ENCODE measurements around the gene ADSS2. TPM values are rescaled to one million over a fixed set of nuclear protein-coding genes. Genes with fewer than 3 reads are reported as not detected.

The ADSS2 gene
- total RNA-seq, 1 experiment from 2014 or later: 73.9 TPM

- Histone ChIP-seq H3K4me1 (peaks cover 31% of the 10 kb centered on the region), H3K27me3 (replicated peaks; ENCODE audit: control insufficient read depth, insufficient read depth, low read length) (no peaks in the 10 kb centered on the region), H3K9me3 (no peaks in the 10 kb centered on the region), H3K4me3 (ENCODE audit: low read depth, low read length) (no peak overlapping the region), H3K36me3 (ENCODE audit: control insufficient read depth, insufficient read depth, low read length) (no peaks in the 10 kb centered on the region)
- Mint-ChIP-seq H3K4me1 (ENCODE audit: low read depth, unreplicated experiment) (peaks cover 29% of the 10 kb centered on the region), H3K9me3 (ENCODE audit: unreplicated experiment) (no peaks in the 10 kb centered on the region), H3K36me3 (ENCODE audit: insufficient read depth, unreplicated experiment) (peaks cover 15% of the 10 kb centered on the region), H3K27me3 (ENCODE audit: insufficient read depth, unreplicated experiment) (no peaks in the 10 kb centered on the region), H3K4me3 (ENCODE audit: unreplicated experiment) (no peak overlapping the region), H3K27ac (ENCODE audit: unreplicated experiment) (no peak overlapping the region)
- no peak for DNase-seq
- BruUV-seq (replicated peaks): no TSS peak
- intact Hi-C loops (cut with micrococcal nuclease; ENCODE audit: unreplicated experiment): no loop called here
- ChIA-PET CTCF (no interaction called here), POLR2A (no interaction called here)
- no peak for TF ChIP-seq CTCF (IDR thresholded peaks at IDR 0.05; ENCODE audit: insufficient read depth in 1 of 2, low read depth in 1 of 2, low read length in 1 of 2, severe bottlenecking in 1 of 2, unreplicated experiment in 1 of 2)
These were observed 8.9 kb downstream of the ADSS2 start for GRCh38 chr1:244442850-244443249.

GRCh38 chr1:244439391-244440032, 12.2 kb downstream of the ADSS2 start:
- Mint-ChIP-seq H3K36me3 (ENCODE audit: insufficient read depth, unreplicated experiment) (peaks cover 16% of the 10 kb centered on the region), H3K9me3 (ENCODE audit: unreplicated experiment) (no peaks in the 10 kb centered on the region), H3K27ac (ENCODE audit: unreplicated experiment) (no peak overlapping the region), H3K4me1 (ENCODE audit: low read depth, unreplicated experiment) (peaks cover 12% of the 10 kb centered on the region), H3K27me3 (ENCODE audit: insufficient read depth, unreplicated experiment) (no peaks in the 10 kb centered on the region), H3K4me3 (ENCODE audit: unreplicated experiment) (no peak overlapping the region)
- no TSS peak for BruUV-seq (replicated peaks)
- peaks cover 19% of the 10 kb centered on the region for H3K4me1 ChIP-seq
- no peaks in the 10 kb centered on the region for H3K9me3 ChIP-seq
- no peaks in the 10 kb centered on the region for H3K36me3 ChIP-seq (ENCODE audit: control insufficient read depth, insufficient read depth, low read length)
- DNase-seq: no peak
- intact Hi-C loops (cut with micrococcal nuclease; ENCODE audit: unreplicated experiment): no loop called here
- H3K27me3 ChIP-seq (replicated peaks; ENCODE audit: control insufficient read depth, insufficient read depth, low read length): no peaks in the 10 kb centered on the region
- ChIA-PET POLR2A (no interaction called here), CTCF (no interaction called here)
- no peak for TF ChIP-seq CTCF (IDR thresholded peaks at IDR 0.05; ENCODE audit: insufficient read depth in 1 of 2, low read depth in 1 of 2, low read length in 1 of 2, severe bottlenecking in 1 of 2, unreplicated experiment in 1 of 2)
- no peak overlapping the region for H3K4me3 ChIP-seq (ENCODE audit: low read depth, low read length)

GRCh38 chr1:244437086-244437468, 14.6 kb downstream of the ADSS2 start:
- no TSS peak for BruUV-seq (replicated peaks)
- 0 out of 2 replicates have a peak, but pooled peaks cover 1% of the 10 kb centered on the region for H3K36me3 ChIP-seq (ENCODE audit: control insufficient read depth, insufficient read depth, low read length)
- Mint-ChIP-seq H3K27ac (ENCODE audit: unreplicated experiment) (no peak overlapping the region), H3K4me3 (ENCODE audit: unreplicated experiment) (no peak overlapping the region), H3K4me1 (ENCODE audit: low read depth, unreplicated experiment) (peaks cover 12% of the 10 kb centered on the region), H3K36me3 (ENCODE audit: insufficient read depth, unreplicated experiment) (peaks cover 27% of the 10 kb centered on the region), H3K27me3 (ENCODE audit: insufficient read depth, unreplicated experiment) (no peaks in the 10 kb centered on the region), H3K9me3 (ENCODE audit: unreplicated experiment) (no peaks in the 10 kb centered on the region)
- POLR2A ChIA-PET: no interaction called here
- peaks cover 14% of the 10 kb centered on the region for H3K4me1 ChIP-seq
- H3K9me3 ChIP-seq: no peaks in the 10 kb centered on the region
- H3K4me3 ChIP-seq (ENCODE audit: low read depth, low read length): no peak overlapping the region
- TF ChIP-seq CTCF (IDR thresholded peaks at IDR 0.05; ENCODE audit: insufficient read depth in 1 of 2, low read depth in 1 of 2, low read length in 1 of 2, severe bottlenecking in 1 of 2, unreplicated experiment in 1 of 2): no peak
- intact Hi-C loops (cut with micrococcal nuclease; ENCODE audit: unreplicated experiment): no loop called here
- DNase-seq: no peak
- CTCF ChIA-PET: no interaction called here
- H3K27me3 ChIP-seq (replicated peaks; ENCODE audit: control insufficient read depth, insufficient read depth, low read length): no peaks in the 10 kb centered on the region
